ENCODE results near the gene NSMF. TPM values are rescaled to one million over a fixed set of nuclear protein-coding genes. Genes with fewer than 3 reads are reported as not detected.

Gene NSMF
- total RNA-seq, 1 donor, result 22.0 TPM

GRCh38 chr9:137431416-137431931 lies 27.7 kb downstream of the NSMF start:
- DNase-seq (ENCODE audit: low read depth), result no peak
- H3K4me3 ChIP-seq (ENCODE audit: low read depth, low read length), result no peak overlapping the region
- TF ChIP-seq CTCF (IDR thresholded peaks at IDR 0.05; ENCODE audit: insufficient read depth, low read depth, low read length), result no peak

- no peak overlapping the region for H3K4me3 ChIP-seq (ENCODE audit: low read depth, low read length)
- no peak for TF ChIP-seq CTCF (IDR thresholded peaks at IDR 0.05; ENCODE audit: insufficient read depth, low read depth, low read length)
- DNase-seq (ENCODE audit: low read depth), result no peak
Measured at GRCh38 chr9:137430723-137431415, 28.3 kb downstream of the NSMF start.

GRCh38 chr9:137429974-137430722 lies 29.0 kb downstream of the NSMF start:
- DNase-seq (ENCODE audit: low read depth), result no peak
- no peak for TF ChIP-seq CTCF (IDR thresholded peaks at IDR 0.05; ENCODE audit: insufficient read depth, low read depth, low read length)
- no peak overlapping the region for H3K4me3 ChIP-seq (ENCODE audit: low read depth, low read length)

GRCh38 chr9:137429546-137429890 lies 29.6 kb downstream of the NSMF start:
- no peak for DNase-seq (ENCODE audit: low read depth)
- H3K4me3 ChIP-seq (ENCODE audit: low read depth, low read length), result no peak overlapping the region
- TF ChIP-seq CTCF (IDR thresholded peaks at IDR 0.05; ENCODE audit: insufficient read depth, low read depth, low read length), result no peak

- no peak for DNase-seq (ENCODE audit: low read depth)
- H3K4me3 ChIP-seq (ENCODE audit: low read depth, low read length), result no peak overlapping the region
- TF ChIP-seq CTCF (IDR thresholded peaks at IDR 0.05; ENCODE audit: insufficient read depth, low read depth, low read length), result no peak
Measured at GRCh38 chr9:137428841-137429545, 30.1 kb downstream of the NSMF start.

- no peak for DNase-seq (ENCODE audit: low read depth)
- no peak for TF ChIP-seq CTCF (IDR thresholded peaks at IDR 0.05; ENCODE audit: insufficient read depth, low read depth, low read length)
Measured at GRCh38 chr9:137428311-137428630, 30.9 kb downstream of the NSMF start.

More at GRCh38 chr9:137428311-137428630, 30.9 kb downstream of the NSMF start:
- no peak overlapping the region for H3K4me3 ChIP-seq (ENCODE audit: low read depth, low read length)

Measured in fibroblast of villous mesenchyme (primary cell).